ENCODE results near the gene MLLT1. TPM values are rescaled to one million over a fixed set of nuclear protein-coding genes. Genes with fewer than 3 reads are reported as not detected.

MLLT1 gene
- total RNA-seq, 4 donors from 2014 or later, result 21.5 to 46.9 (median 33.4) TPM

- Histone ChIP-seq H3K36me3 (peaks cover 0 to 54% (median 46%) of the 10 kb centered on the region in 4 donors), H3K9me3 (no peaks in the 10 kb centered on the region), H3K4me1 (peaks cover 22 to 65% (median 47%) of the 10 kb centered on the region in 4 donors), H3K4me3 (no peak overlapping the region), H3K27me3 (no peaks in the 10 kb centered on the region), H3K27ac (replicated peaks in 1 of 4) (no peak overlapping the region)
- WGBS, result 86% methylated on average over 9 of the region's 9 CpGs
- intact Hi-C loops (cut with DNase I), result no loop called here
- no peak for DNase-seq (ENCODE audit: extremely low spot score)
- TF ChIP-seq EP300 (IDR thresholded peaks at IDR 0.05), result no peak
- TF ChIP-seq POLR2AphosphoS5 (IDR thresholded peaks at IDR 0.05), result no peak
- TF ChIP-seq CTCF (IDR thresholded peaks at IDR 0.05), result no peak
- TF ChIP-seq POLR2A (IDR thresholded peaks at IDR 0.05; ENCODE audit: low read depth), result no peak
These were observed 19.4 kb downstream of the MLLT1 start for GRCh38 chr19:6260376-6260775.

DNA sequence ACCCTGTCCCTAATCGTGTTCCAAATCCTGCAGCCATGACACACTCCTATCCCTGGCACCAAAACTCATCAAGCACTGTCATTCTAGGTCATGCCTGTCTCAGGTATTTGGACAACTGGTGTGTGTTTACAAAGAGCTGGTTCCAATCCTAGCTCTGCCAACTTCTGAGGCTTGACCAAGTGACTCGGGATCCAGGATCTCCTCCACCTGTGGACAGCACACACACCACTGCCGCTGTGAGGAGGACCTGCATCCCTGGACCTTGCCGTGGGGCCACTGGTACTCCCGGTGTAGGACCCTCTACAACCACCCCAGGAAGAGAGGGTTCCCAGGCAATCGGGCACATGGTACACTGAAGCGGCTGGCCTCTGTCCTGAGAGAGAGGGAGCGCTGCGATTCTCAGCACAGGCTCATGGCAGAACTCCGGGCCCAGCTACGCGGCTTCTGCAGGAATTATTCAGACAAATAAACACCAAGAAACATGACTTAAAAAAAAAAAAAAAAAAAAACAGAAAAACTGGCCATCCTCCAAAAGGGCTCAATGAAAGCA, 20.4 kb downstream of the MLLT1 start:
- peak overlapping the region; percentile 41 to 57 (median 47) for H3K27ac ChIP-seq (replicated peaks in 1 of 4)
- H3K36me3 ChIP-seq, result peaks cover 0 to 55% (median 45%) of the 10 kb centered on the region in 4 donors
- no peaks in the 10 kb centered on the region for H3K9me3 ChIP-seq
- H3K27me3 ChIP-seq, result no peaks in the 10 kb centered on the region
- intact Hi-C loops (cut with DNase I), result no loop called here
- WGBS, result 63% methylated on average over 10 of the region's 12 CpGs
- no peak overlapping the region for H3K4me3 ChIP-seq
- TF ChIP-seq POLR2A (IDR thresholded peaks at IDR 0.05; ENCODE audit: low read depth) (no peak), POLR2AphosphoS5 (IDR thresholded peaks at IDR 0.05) (no peak), CTCF (IDR thresholded peaks at IDR 0.05) (no peak), EP300 (IDR thresholded peaks at IDR 0.05) (no peak)
- no peak for DNase-seq (ENCODE audit: extremely low spot score)
- peaks cover 22 to 68% (median 49%) of the 10 kb centered on the region in 4 donors for H3K4me1 ChIP-seq

DNA sequence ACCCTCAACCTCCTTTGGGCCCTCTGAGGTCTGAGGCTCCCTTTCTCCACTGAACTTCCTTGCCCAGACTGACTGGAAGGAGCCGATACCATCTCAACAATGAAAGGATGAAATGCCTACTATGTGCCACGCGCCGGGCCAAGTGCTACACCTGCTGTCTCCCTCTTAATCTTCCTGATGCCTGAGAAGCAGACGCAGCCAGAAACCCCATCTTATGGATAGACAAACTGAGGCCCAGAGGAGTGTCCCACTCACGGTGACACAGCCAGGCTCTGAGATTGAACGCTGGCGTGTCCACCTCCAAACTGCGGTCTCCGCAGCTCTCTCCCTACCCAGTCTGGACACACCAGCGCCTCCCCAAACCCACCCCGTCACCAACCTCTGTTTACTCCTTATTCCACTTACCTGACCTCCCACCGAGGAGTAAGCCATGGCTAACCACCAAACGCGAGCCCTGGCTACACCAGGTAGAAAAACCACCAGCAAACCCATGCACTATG, 20.9 kb downstream of the MLLT1 start:
- Histone ChIP-seq H3K27ac (replicated peaks in 1 of 4) (peak overlapping the region; percentile 41 to 57 (median 47)), H3K4me1 (peaks cover 24 to 68% (median 49%) of the 10 kb centered on the region in 4 donors), H3K36me3 (peaks cover 0 to 52% (median 44%) of the 10 kb centered on the region in 4 donors), H3K4me3 (no peak overlapping the region), H3K9me3 (no peaks in the 10 kb centered on the region), H3K27me3 (no peaks in the 10 kb centered on the region)
- intact Hi-C loops (cut with DNase I), result no loop called here
- DNase-seq (ENCODE audit: extremely low spot score), result no peak
- TF ChIP-seq POLR2AphosphoS5 (IDR thresholded peaks at IDR 0.05), result no peak
- no peak for TF ChIP-seq CTCF (IDR thresholded peaks at IDR 0.05)
- no peak for TF ChIP-seq EP300 (IDR thresholded peaks at IDR 0.05)
- TF ChIP-seq POLR2A (IDR thresholded peaks at IDR 0.05; ENCODE audit: low read depth), result no peak
- WGBS, result 93% methylated on average over 12 of the region's 15 CpGs

DNA sequence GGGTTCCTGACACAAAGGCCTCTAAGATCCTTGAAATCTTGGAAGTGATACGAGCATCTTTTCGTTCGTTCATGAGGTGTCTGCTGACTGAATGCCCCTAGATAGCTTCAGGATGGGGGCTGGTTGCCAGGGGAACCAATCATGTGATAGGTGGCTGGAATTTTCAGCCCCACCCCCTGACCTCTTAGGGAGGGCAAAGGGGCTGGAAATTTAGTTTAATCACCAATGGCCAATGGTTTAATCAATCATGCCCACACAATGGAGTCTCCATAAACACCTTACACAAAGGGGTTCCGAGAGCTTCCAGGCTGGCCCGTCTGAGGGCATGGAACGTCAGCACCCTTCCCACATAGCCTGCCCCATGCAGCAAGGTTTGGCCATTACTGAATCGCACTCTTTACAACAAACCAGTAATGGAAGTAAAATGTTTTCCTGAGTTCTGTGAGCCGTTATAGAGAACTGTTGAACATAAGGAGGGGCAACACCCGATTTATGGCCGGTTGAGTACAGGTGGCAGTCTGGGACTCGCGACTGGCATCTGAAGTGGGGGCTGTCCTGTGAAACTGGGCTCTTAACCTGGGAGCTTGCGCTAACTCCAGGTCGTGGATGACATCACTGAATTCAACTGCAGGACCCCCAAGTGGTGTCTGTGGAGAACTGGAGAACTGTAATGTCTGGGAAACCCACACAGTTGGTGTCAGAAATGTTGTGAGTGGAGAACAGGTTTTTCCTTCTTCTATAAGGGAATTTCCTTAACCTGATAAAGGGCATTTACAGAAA, 25.6 kb downstream of the MLLT1 start:
- H3K4me1 ChIP-seq, result peaks cover 17 to 64% (median 40%) of the 10 kb centered on the region in 4 donors
- TF ChIP-seq EP300 (IDR thresholded peaks at IDR 0.05), result no peak
- 94% methylated on average over 14 of the region's 14 CpGs for WGBS

DNA sequence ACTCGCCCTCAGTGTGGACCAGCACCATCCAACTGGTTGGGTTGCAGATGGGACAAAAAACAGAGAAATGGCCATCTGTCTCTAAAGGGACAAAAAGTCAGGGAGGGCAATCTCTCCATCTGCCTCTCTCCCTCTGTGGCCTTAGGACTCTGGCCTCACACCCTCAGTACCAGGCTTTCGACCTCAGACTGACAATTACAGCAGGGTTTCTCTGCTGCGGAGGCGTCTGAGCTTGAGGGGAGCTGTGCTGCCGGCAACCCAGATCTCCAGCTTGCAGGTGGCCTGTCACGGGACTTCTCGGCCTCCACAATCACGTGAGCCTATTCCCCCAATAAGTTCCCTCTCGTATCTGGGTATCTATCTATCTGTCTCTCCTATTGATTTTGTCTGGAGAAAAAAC, 27.7 kb downstream of the MLLT1 start:
- 92% methylated on average over 9 of the region's 9 CpGs for WGBS
- TF ChIP-seq POLR2A (IDR thresholded peaks at IDR 0.05; ENCODE audit: low read depth) (no peak), POLR2AphosphoS5 (IDR thresholded peaks at IDR 0.05) (no peak), EP300 (IDR thresholded peaks at IDR 0.05) (no peak), CTCF (IDR thresholded peaks at IDR 0.05) (no peak)
- peaks cover 0 to 4% (median 0%) of the 10 kb centered on the region in 4 donors for H3K36me3 ChIP-seq
- H3K27me3 ChIP-seq, result no peaks in the 10 kb centered on the region
- no peak overlapping the region for H3K27ac ChIP-seq (replicated peaks in 1 of 4)
- no peak for DNase-seq (ENCODE audit: extremely low spot score)
- H3K4me1 ChIP-seq, result peaks cover 29 to 67% (median 43%) of the 10 kb centered on the region in 4 donors
- H3K9me3 ChIP-seq, result no peaks in the 10 kb centered on the region
- intact Hi-C loops (cut with DNase I), result no loop called here
- no peak overlapping the region for H3K4me3 ChIP-seq

More for the DNA sequence above, 25.6 kb downstream of the MLLT1 start:
- peaks cover 0 to 10% (median 5%) of the 10 kb centered on the region in 4 donors for H3K36me3 ChIP-seq
- intact Hi-C loops (cut with DNase I), result no loop called here
- no peak overlapping the region for H3K4me3 ChIP-seq
- H3K27me3 ChIP-seq, result no peaks in the 10 kb centered on the region
- H3K9me3 ChIP-seq, result no peaks in the 10 kb centered on the region
- no peak for DNase-seq (ENCODE audit: extremely low spot score)
- no peak overlapping the region for H3K27ac ChIP-seq (replicated peaks in 1 of 4)
